H1 (cell line): ENCODE results near the gene RABL3. TPM values are rescaled to one million over a fixed set of nuclear protein-coding genes. Genes with fewer than 3 reads are reported as not detected.

Experiments
- CHD1 ChIP-seq: IDR thresholded peaks from 2 replicates; pipeline ENCODE4 v1.6.1; 2012; ENCODE audit warnings: low read depth, low read length, improper control_type of control experiment
- EZH2 ChIP-seq: fragments of 200-600 bp; sonication (generic); IDR thresholded peaks from 2 replicates; pipeline ENCODE4 v1.7.1; 2012; ENCODE audit warnings: low read depth, mild to moderate bottlenecking, moderate library complexity, low read length, inconsistent platforms; ENCODE audit not compliant: severe bottlenecking
- RBBP5 ChIP-seq: IDR thresholded peaks from 2 replicates; pipeline ENCODE4 v1.7.1; 2012; ENCODE audit warnings: low read depth, mild to moderate bottlenecking, inconsistent platforms, low read length, moderate library complexity, borderline replicate concordance
- SAP30 ChIP-seq: fragments of 300-600 bp; sonication (generic); IDR thresholded peaks from 2 replicates; pipeline ENCODE4 v1.7.1; 2012; ENCODE audit warnings: low read length, moderate library complexity, mild to moderate bottlenecking, inconsistent platforms; ENCODE audit not compliant: insufficient read depth, insufficient replicate concordance
- SP2 ChIP-seq: IDR thresholded peaks from 2 replicates; pipeline ENCODE4 v1.6.1; 2012; ENCODE audit warnings: mild to moderate bottlenecking, low read length, inconsistent platforms
- SUZ12 ChIP-seq: fragments of 200-600 bp; sonication (generic); IDR thresholded peaks from 2 replicates; pipeline ENCODE4 v1.6.1; 2012; ENCODE audit warnings: mild to moderate bottlenecking, inconsistent platforms, low read length, moderate library complexity, mixed read lengths
- TCF12 ChIP-seq: IDR thresholded peaks from 2 replicates; pipeline ENCODE4 v1.6.1; 2011; ENCODE audit warnings: low read depth, mild to moderate bottlenecking, low read length
- TEAD4 ChIP-seq: IDR thresholded peaks from 2 replicates; pipeline ENCODE4 v1.6.1; 2012; ENCODE audit warnings: low read depth, low read length, inconsistent platforms, mixed read lengths
- ZNF274 ChIP-seq: IDR thresholded peaks from 2 replicates; pipeline ENCODE4 v1.7.0; 2012; ENCODE audit warnings: low read length, borderline replicate concordance; ENCODE audit errors: extremely low read depth
- polyA plus RNA-seq, 7 experiments: library from polyadenylated mRNA; depleted of rRNA in 3 of 7; stranded (reverse) in 5 of 7; unstranded in 2 of 7; fragments of >200 nt in 5 of 7; fragments of 200-250 nt in 2 of 7; gene quantifications; 1 replicate in 5 of 7; 2 replicates in 1 of 7; 4 replicates in 1 of 7; pipeline versions ENCODE4 v1.2.1 to v1.2.3, GENCODE V29; 2011 to 2013; ENCODE audit warnings: missing spikeins in 2 of 7, mixed read lengths in 2 of 7
- total RNA-seq: library from RNA; stranded (reverse); fragmentation: NEBNext Ultra II Directional; extraction: Animal tissue kit (Norgen Biotek cat#: 25700); gene quantifications from 2 replicates; pipeline ENCODE4 v1.2.1, GENCODE V29; 2021
- TF ChIP-seq, protein P1 (sequence below): fragments of 300-600 bp; sonication (generic); IDR thresholded peaks from 2 replicates; pipeline ENCODE4 v1.7.1; 2012; ENCODE audit warnings: low read length, moderate library complexity, mild to moderate bottlenecking, inconsistent platforms; ENCODE audit not compliant: insufficient replicate concordance
- TF ChIP-seq, protein P2 (sequence below): IDR thresholded peaks from 2 replicates; pipeline ENCODE4 v1.6.1; 2011; ENCODE audit warnings: low read depth, mild to moderate bottlenecking, low read length; ENCODE audit not compliant: insufficient read depth

The RABL3 gene
- total and polyA plus RNA-seq, 2 of the 8 experiments (the other 6 are each of a cell fraction or from before 2014, with no cell fraction given) = 4.4 to 19.2 TPM

- TF ChIP-seq, protein P1, sequence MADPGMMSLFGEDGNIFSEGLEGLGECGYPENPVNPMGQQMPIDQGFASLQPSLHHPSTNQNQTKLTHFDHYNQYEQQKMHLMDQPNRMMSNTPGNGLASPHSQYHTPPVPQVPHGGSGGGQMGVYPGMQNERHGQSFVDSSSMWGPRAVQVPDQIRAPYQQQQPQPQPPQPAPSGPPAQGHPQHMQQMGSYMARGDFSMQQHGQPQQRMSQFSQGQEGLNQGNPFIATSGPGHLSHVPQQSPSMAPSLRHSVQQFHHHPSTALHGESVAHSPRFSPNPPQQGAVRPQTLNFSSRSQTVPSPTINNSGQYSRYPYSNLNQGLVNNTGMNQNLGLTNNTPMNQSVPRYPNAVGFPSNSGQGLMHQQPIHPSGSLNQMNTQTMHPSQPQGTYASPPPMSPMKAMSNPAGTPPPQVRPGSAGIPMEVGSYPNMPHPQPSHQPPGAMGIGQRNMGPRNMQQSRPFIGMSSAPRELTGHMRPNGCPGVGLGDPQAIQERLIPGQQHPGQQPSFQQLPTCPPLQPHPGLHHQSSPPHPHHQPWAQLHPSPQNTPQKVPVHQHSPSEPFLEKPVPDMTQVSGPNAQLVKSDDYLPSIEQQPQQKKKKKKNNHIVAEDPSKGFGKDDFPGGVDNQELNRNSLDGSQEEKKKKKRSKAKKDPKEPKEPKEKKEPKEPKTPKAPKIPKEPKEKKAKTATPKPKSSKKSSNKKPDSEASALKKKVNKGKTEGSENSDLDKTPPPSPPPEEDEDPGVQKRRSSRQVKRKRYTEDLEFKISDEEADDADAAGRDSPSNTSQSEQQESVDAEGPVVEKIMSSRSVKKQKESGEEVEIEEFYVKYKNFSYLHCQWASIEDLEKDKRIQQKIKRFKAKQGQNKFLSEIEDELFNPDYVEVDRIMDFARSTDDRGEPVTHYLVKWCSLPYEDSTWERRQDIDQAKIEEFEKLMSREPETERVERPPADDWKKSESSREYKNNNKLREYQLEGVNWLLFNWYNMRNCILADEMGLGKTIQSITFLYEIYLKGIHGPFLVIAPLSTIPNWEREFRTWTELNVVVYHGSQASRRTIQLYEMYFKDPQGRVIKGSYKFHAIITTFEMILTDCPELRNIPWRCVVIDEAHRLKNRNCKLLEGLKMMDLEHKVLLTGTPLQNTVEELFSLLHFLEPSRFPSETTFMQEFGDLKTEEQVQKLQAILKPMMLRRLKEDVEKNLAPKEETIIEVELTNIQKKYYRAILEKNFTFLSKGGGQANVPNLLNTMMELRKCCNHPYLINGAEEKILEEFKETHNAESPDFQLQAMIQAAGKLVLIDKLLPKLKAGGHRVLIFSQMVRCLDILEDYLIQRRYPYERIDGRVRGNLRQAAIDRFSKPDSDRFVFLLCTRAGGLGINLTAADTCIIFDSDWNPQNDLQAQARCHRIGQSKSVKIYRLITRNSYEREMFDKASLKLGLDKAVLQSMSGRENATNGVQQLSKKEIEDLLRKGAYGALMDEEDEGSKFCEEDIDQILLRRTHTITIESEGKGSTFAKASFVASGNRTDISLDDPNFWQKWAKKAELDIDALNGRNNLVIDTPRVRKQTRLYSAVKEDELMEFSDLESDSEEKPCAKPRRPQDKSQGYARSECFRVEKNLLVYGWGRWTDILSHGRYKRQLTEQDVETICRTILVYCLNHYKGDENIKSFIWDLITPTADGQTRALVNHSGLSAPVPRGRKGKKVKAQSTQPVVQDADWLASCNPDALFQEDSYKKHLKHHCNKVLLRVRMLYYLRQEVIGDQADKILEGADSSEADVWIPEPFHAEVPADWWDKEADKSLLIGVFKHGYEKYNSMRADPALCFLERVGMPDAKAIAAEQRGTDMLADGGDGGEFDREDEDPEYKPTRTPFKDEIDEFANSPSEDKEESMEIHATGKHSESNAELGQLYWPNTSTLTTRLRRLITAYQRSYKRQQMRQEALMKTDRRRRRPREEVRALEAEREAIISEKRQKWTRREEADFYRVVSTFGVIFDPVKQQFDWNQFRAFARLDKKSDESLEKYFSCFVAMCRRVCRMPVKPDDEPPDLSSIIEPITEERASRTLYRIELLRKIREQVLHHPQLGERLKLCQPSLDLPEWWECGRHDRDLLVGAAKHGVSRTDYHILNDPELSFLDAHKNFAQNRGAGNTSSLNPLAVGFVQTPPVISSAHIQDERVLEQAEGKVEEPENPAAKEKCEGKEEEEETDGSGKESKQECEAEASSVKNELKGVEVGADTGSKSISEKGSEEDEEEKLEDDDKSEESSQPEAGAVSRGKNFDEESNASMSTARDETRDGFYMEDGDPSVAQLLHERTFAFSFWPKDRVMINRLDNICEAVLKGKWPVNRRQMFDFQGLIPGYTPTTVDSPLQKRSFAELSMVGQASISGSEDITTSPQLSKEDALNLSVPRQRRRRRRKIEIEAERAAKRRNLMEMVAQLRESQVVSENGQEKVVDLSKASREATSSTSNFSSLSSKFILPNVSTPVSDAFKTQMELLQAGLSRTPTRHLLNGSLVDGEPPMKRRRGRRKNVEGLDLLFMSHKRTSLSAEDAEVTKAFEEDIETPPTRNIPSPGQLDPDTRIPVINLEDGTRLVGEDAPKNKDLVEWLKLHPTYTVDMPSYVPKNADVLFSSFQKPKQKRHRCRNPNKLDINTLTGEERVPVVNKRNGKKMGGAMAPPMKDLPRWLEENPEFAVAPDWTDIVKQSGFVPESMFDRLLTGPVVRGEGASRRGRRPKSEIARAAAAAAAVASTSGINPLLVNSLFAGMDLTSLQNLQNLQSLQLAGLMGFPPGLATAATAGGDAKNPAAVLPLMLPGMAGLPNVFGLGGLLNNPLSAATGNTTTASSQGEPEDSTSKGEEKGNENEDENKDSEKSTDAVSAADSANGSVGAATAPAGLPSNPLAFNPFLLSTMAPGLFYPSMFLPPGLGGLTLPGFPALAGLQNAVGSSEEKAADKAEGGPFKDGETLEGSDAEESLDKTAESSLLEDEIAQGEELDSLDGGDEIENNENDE = no peak
- no peak for TF ChIP-seq TEAD4
- TF ChIP-seq SUZ12 = no peak
- TF ChIP-seq, protein P2, sequence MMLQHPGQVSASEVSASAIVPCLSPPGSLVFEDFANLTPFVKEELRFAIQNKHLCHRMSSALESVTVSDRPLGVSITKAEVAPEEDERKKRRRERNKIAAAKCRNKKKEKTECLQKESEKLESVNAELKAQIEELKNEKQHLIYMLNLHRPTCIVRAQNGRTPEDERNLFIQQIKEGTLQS = no peak
- TF ChIP-seq RBBP5 = no peak
- no peak for TF ChIP-seq ZNF274
- TF ChIP-seq SP2 = no peak
- TF ChIP-seq CHD1 = no peak
- no peak for TF ChIP-seq TCF12
- TF ChIP-seq EZH2 = no peak
- no peak for TF ChIP-seq SAP30
Measured at GRCh38 chr3:120791010-120791409, 48.7 kb upstream of the RABL3 start (continued).
